ENCODE measurements around the gene CPNE5. TPM values are rescaled to one million over a fixed set of nuclear protein-coding genes. Genes with fewer than 3 reads are reported as not detected.

CPNE5 gene
- total RNA-seq, 1 experiment from 2014 or later: 0.44 TPM

GRCh38 chr6:36804563-36804962, 34.7 kb downstream of the CPNE5 start:
- BruUV-seq (replicated peaks): no TSS peak
- H3K27me3 ChIP-seq (ENCODE audit: control insufficient read depth, insufficient read depth, low read length): peaks cover 4% of the 10 kb centered on the region; the same call in 1 of the 2 replicates
- CTCF ChIA-PET: no interaction called here

GRCh38 chr6:36803908-36804307, 35.3 kb downstream of the CPNE5 start:
- ATAC-seq: no peak

More at GRCh38 chr6:36804563-36804962, 34.7 kb downstream of the CPNE5 start:
- POLR2A ChIA-PET: no interaction called here
- Histone ChIP-seq H3K27ac (ENCODE audit: low read length) (no peak overlapping the region), H3K9me3 (ENCODE audit: control insufficient read depth, insufficient read depth, low read depth, low read length) (no peaks in the 10 kb centered on the region), H3K36me3 (ENCODE audit: control insufficient read depth, insufficient read depth, low read length) (no peaks in the 10 kb centered on the region), H3K4me3 (ENCODE audit: low read depth in 2 of 2, low read length in 2 of 2) (no peak overlapping the region), H3K4me1 (ENCODE audit: control insufficient read depth, insufficient read depth, low read length) (no peaks in the 10 kb centered on the region)
- TF ChIP-seq POLR2AphosphoS5 (IDR thresholded peaks at IDR 0.05; ENCODE audit: low read depth, low read length) (no peak), REST (IDR thresholded peaks at IDR 0.05; ENCODE audit: insufficient read depth in 1 of 2, low read depth in 2 of 2, low read length in 1 of 2) (no peak), CTCF (IDR thresholded peaks at IDR 0.05) (no peak), TCF7L2 (IDR thresholded peaks at IDR 0.05; ENCODE audit: low read depth, low read length) (no peak), SIN3A (IDR thresholded peaks at IDR 0.05; ENCODE audit: borderline replicate concordance, insufficient read depth, low read depth, low read length) (no peak)
- in situ Hi-C loops (cut with HindIII; ENCODE audit: low pct_unique_long_range_greater_than_20kb, low sequenced_read_pairs): no loop called here
- ATAC-seq: no peak
- intact Hi-C loops (cut with micrococcal nuclease; ENCODE audit: unreplicated experiment): no loop called here
- DNase-seq (ENCODE audit: low read depth, low spot score): no peak

More at GRCh38 chr6:36803908-36804307, 35.3 kb downstream of the CPNE5 start:
- H3K27ac ChIP-seq (ENCODE audit: low read length): no peak overlapping the region
- peaks cover 4% of the 10 kb centered on the region; the same call in 1 of the 2 replicates for H3K27me3 ChIP-seq (ENCODE audit: control insufficient read depth, insufficient read depth, low read length)
- H3K4me3 ChIP-seq (ENCODE audit: low read depth in 2 of 2, low read length in 2 of 2): no peak overlapping the region
- no peaks in the 10 kb centered on the region for H3K9me3 ChIP-seq (ENCODE audit: control insufficient read depth, insufficient read depth, low read depth, low read length)
- DNase-seq (ENCODE audit: low read depth, low spot score): no peak
- no TSS peak for BruUV-seq (replicated peaks)
- intact Hi-C loops (cut with micrococcal nuclease; ENCODE audit: unreplicated experiment): no loop called here
- no peaks in the 10 kb centered on the region for H3K4me1 ChIP-seq (ENCODE audit: control insufficient read depth, insufficient read depth, low read length)
- POLR2A ChIA-PET: no interaction called here
- TF ChIP-seq POLR2AphosphoS5 (IDR thresholded peaks at IDR 0.05; ENCODE audit: low read depth, low read length) (no peak), REST (IDR thresholded peaks at IDR 0.05; ENCODE audit: insufficient read depth in 1 of 2, low read depth in 2 of 2, low read length in 1 of 2) (no peak), TCF7L2 (IDR thresholded peaks at IDR 0.05; ENCODE audit: low read depth, low read length) (no peak), CTCF (IDR thresholded peaks at IDR 0.05) (no peak), SIN3A (IDR thresholded peaks at IDR 0.05; ENCODE audit: borderline replicate concordance, insufficient read depth, low read depth, low read length) (no peak)
- CTCF ChIA-PET: no interaction called here
- H3K36me3 ChIP-seq (ENCODE audit: control insufficient read depth, insufficient read depth, low read length): no peaks in the 10 kb centered on the region
- in situ Hi-C loops (cut with HindIII; ENCODE audit: low pct_unique_long_range_greater_than_20kb, low sequenced_read_pairs): no loop called here

Data from Panc1 (cell line).